Measurements from ENCODE around the gene ABCG2.
A peak's percentile ranks its signal among the peaks of the same experiment; 100 is the strongest.
"Not testable (repeated sequence)": the region's sequence is repeated elsewhere in the genome, so short reads cannot be mapped to it uniquely, and the experiment has no call there.

The ABCG2 gene

GRCh38 chr4:88109123-88109881 is 49.1 kb downstream of the ABCG2 start:
- DNase-seq, result no peak

GRCh38 chr4:88108747-88109122 is 49.7 kb downstream of the ABCG2 start:
- no peak for DNase-seq

- DNase-seq, result not testable (repeated sequence)
These were observed 50.4 kb downstream of the ABCG2 start for GRCh38 chr4:88108108-88108465.

GRCh38 chr4:88107406-88108107 is 50.9 kb downstream of the ABCG2 start:
- DNase-seq, result peak; percentile 43

GRCh38 chr4:88106205-88106604 is 52.2 kb downstream of the ABCG2 start:
- no peak for DNase-seq

- DNase-seq, result no peak
These were observed 53.4 kb downstream of the ABCG2 start for GRCh38 chr4:88104902-88105610.

- no peak for DNase-seq
These were observed 56.4 kb downstream of the ABCG2 start for GRCh38 chr4:88102026-88102425.

- peak; percentile 53 for DNase-seq
These were observed 57.3 kb downstream of the ABCG2 start for GRCh38 chr4:88101165-88101564.

- no peak for DNase-seq
These were observed 59.3 kb downstream of the ABCG2 start for GRCh38 chr4:88098993-88099752.

GRCh38 chr4:88097781-88098180 is 60.7 kb downstream of the ABCG2 start:
- DNase-seq, result no peak

- DNase-seq, result no peak
These were observed 61.1 kb downstream of the ABCG2 start for GRCh38 chr4:88097301-88097700.

- DNase-seq, result no peak
These were observed 64.6 kb downstream of the ABCG2 start for GRCh38 chr4:88093874-88094273.

GRCh38 chr4:88091378-88091777 is 67.1 kb downstream of the ABCG2 start:
- no peak for DNase-seq

- DNase-seq, result no peak
These were observed 67.5 kb downstream of the ABCG2 start for GRCh38 chr4:88090898-88091297.

GRCh38 chr4:88087004-88087403 is 71.4 kb downstream of the ABCG2 start:
- DNase-seq, result no peak

GRCh38 chr4:88080626-88081025 is 77.8 kb downstream of the ABCG2 start:
- DNase-seq, result no peak

- no peak for DNase-seq
These were observed 79.9 kb downstream of the ABCG2 start for GRCh38 chr4:88078579-88078978.

- DNase-seq, result no peak
These were observed 80.4 kb downstream of the ABCG2 start for GRCh38 chr4:88077911-88078524.

GRCh38 chr4:88075336-88075735 is 83.1 kb downstream of the ABCG2 start:
- no peak for DNase-seq

GRCh38 chr4:88070031-88070430 is 88.4 kb downstream of the ABCG2 start:
- DNase-seq, result no peak

GRCh38 chr4:88064410-88064809 is 94.0 kb downstream of the ABCG2 start:
- no peak for DNase-seq

- DNase-seq, result peak; percentile 28
These were observed 94.7 kb downstream of the ABCG2 start for GRCh38 chr4:88063634-88064296.
